CD4-positive, CD25-positive, alpha-beta regulatory T cell (primary cell): ENCODE results near the gene CLCN4. TPM values are rescaled to one million over a fixed set of nuclear protein-coding genes. Genes with fewer than 3 reads are reported as not detected.

Experiments used
- ATAC-seq, 2 donors: fragments of 150-1000 bp; cut with Tn5 transposase; one replicate each; pipeline ENCODE4 v1.10.0; 2021; ENCODE audit warnings: low read depth in 2 of 2, moderate number of reproducible peaks in 2 of 2, moderate library complexity in 1 of 2
- DNase-seq, 3 donors: peaks; one replicate each; pipeline versions ENCODE4 v3.0.0 to v3.0.0-alpha.2; 2012 to 2022; ENCODE audit warnings: mixed read lengths in 1 of 3
- H3K27ac ChIP-seq: one replicate; pipeline ENCODE4 v1.7.0; 2013; ENCODE audit warnings: mild to moderate bottlenecking, low read length; ENCODE audit not compliant: insufficient read depth, poor library complexity, severe bottlenecking
- H3K27me3 ChIP-seq: one replicate; pipeline ENCODE4 v1.7.0; 2013; ENCODE audit warnings: low read length; ENCODE audit not compliant: control insufficient read depth, insufficient read depth
- H3K36me3 ChIP-seq: one replicate; pipeline ENCODE4 v1.7.0; 2013; ENCODE audit warnings: mild to moderate bottlenecking, low read length, moderate library complexity; ENCODE audit not compliant: control insufficient read depth, insufficient read depth
- H3K4me1 ChIP-seq: 2 replicates; pipeline ENCODE4 v1.7.0; 2013; ENCODE audit warnings: mild to moderate bottlenecking, low read length; ENCODE audit not compliant: insufficient read depth, control insufficient read depth, poor library complexity, severe bottlenecking
- H3K4me3 ChIP-seq: one replicate; pipeline ENCODE4 v1.7.0; 2013; ENCODE audit warnings: low read depth, mild to moderate bottlenecking, low read length, moderate library complexity
- H3K9me3 ChIP-seq, 2 experiments: 1 replicate in 1 of 2; 2 replicates in 1 of 2; pipeline ENCODE4 v1.7.0; 2013; ENCODE audit warnings: low read length in 2 of 2, mild to moderate bottlenecking in 1 of 2, moderate library complexity in 1 of 2; ENCODE audit not compliant: control insufficient read depth in 2 of 2
- H3K27ac Mint-ChIP-seq, 3 donors: one replicate each; pipeline ENCODE4 v1.8.0; 2020 to 2022; ENCODE audit warnings: mild to moderate bottlenecking in 3 of 3, mixed read lengths in 3 of 3, moderate library complexity in 2 of 3
- H3K27me3 Mint-ChIP-seq: one replicate; pipeline ENCODE4 v1.8.0; 2022; ENCODE audit warnings: mild to moderate bottlenecking, mixed read lengths
- H3K36me3 Mint-ChIP-seq: one replicate; pipeline ENCODE4 v1.8.0; 2020; ENCODE audit warnings: mixed read lengths
- H3K4me1 Mint-ChIP-seq, 4 donors: one replicate each; pipeline ENCODE4 v1.8.0; 2020 to 2022; ENCODE audit warnings: mixed read lengths in 4 of 4, mild to moderate bottlenecking in 1 of 4
- H3K4me3 Mint-ChIP-seq, 4 donors: one replicate each; pipeline ENCODE4 v1.8.0; 2020 to 2022; ENCODE audit warnings: mild to moderate bottlenecking in 4 of 4, mixed read lengths in 4 of 4, moderate library complexity in 3 of 4
- H3K9me3 Mint-ChIP-seq, 7 donors: one replicate each; pipeline ENCODE4 v1.8.0; 2020 to 2022; ENCODE audit warnings: mixed read lengths in 7 of 7, mild to moderate bottlenecking in 3 of 7, moderate library complexity in 2 of 7
- polyA plus RNA-seq, 4 donors: library from polyadenylated mRNA; unstranded; fragments of 300-500 nt; fragmentation: Illumina TruSeq; gene quantifications; one replicate each; pipeline ENCODE4 v1.2.3, GENCODE V29; 2021
- total RNA-seq: library from RNA; stranded (reverse); gene quantifications from one replicate; pipeline ENCODE4 v1.2.3, GENCODE V29; 2022

The CLCN4 gene
- total and polyA plus RNA-seq, 5 donors from 2014 or later = 0.37 TPM; not detected in 4

DNA sequence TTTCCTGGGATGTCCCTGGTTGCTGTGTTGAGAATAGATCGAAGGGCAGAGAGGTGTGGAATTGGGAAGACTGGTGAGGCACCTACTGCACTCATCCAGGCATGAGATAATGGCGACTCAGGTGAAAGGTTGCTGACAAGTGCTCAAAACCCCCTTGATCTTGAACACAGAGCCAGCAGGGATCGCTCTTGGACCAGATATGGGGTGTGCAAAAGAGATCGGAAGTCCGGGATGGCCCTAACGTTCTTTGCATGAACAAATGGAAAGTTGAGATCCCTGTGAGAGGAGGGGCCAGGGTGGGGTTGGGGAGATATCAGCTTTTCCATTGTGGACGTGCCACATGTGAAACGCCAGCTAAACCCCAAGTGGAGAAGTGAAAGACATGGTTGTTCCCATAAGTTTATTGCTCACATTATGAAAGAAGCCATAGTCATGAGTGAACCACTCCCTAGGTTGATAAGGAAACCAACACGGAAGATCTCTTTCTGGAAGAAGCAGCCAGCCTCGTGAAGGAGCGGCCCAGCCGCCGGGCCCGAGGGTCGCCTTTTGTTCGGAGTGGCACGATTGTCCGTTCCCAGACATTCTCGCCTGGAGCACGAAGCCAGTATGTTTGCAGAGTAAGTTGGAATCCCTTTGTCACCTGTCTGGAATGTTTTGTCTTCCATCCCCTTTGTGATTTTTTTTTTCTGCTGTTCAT is 22.6 kb upstream of the CLCN4 start:
- Mint-ChIP-seq H3K4me1 (no peaks in the 10 kb centered on the region), H3K9me3 (no peaks in the 10 kb centered on the region), H3K36me3 (peaks cover 22% of the 10 kb centered on the region), H3K27ac (no peak overlapping the region), H3K4me3 (no peak overlapping the region), H3K27me3 (no peaks in the 10 kb centered on the region)
- Histone ChIP-seq H3K27ac (no peak overlapping the region), H3K9me3 (no peaks in the 10 kb centered on the region), H3K27me3 (no peaks in the 10 kb centered on the region), H3K4me3 (no peak overlapping the region), H3K4me1 (no peaks in the 10 kb centered on the region), H3K36me3 (peaks cover 26% of the 10 kb centered on the region)
- no peak for ATAC-seq
- DNase-seq = no peak

DNA sequence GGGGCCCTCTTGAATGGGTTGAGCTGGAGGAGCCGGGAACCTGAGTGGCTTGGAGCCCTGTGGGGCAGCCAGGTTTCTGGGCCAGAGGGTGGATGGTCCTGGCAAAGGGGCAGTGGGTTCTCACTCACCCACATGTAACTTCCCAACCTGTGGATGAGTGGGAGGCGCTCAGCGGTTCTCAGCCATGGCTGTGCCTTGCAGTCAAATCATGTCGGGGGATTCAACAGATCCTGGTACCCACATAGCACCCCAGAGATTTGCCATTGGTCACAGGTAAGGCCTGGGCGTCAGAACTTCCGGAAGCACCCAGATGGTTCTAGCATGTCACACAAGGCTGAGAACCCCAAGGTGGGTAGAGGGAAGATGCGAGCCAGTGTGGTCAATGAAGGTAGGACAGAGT is 21.9 kb upstream of the CLCN4 start:
- H3K27me3 ChIP-seq = no peaks in the 10 kb centered on the region
- peaks cover 25% of the 10 kb centered on the region for H3K36me3 ChIP-seq
- H3K9me3 Mint-ChIP-seq = no peaks in the 10 kb centered on the region
- H3K27ac Mint-ChIP-seq = no peak overlapping the region
- no peak overlapping the region for H3K27ac ChIP-seq
- no peak overlapping the region for H3K4me3 Mint-ChIP-seq
- H3K4me3 ChIP-seq = no peak overlapping the region
- H3K4me1 ChIP-seq = no peaks in the 10 kb centered on the region
- no peaks in the 10 kb centered on the region for H3K4me1 Mint-ChIP-seq
- DNase-seq (no peak), ATAC-seq (no peak)
- H3K27me3 Mint-ChIP-seq = no peaks in the 10 kb centered on the region
- no peaks in the 10 kb centered on the region for H3K9me3 ChIP-seq
- peaks cover 21% of the 10 kb centered on the region for H3K36me3 Mint-ChIP-seq

DNA sequence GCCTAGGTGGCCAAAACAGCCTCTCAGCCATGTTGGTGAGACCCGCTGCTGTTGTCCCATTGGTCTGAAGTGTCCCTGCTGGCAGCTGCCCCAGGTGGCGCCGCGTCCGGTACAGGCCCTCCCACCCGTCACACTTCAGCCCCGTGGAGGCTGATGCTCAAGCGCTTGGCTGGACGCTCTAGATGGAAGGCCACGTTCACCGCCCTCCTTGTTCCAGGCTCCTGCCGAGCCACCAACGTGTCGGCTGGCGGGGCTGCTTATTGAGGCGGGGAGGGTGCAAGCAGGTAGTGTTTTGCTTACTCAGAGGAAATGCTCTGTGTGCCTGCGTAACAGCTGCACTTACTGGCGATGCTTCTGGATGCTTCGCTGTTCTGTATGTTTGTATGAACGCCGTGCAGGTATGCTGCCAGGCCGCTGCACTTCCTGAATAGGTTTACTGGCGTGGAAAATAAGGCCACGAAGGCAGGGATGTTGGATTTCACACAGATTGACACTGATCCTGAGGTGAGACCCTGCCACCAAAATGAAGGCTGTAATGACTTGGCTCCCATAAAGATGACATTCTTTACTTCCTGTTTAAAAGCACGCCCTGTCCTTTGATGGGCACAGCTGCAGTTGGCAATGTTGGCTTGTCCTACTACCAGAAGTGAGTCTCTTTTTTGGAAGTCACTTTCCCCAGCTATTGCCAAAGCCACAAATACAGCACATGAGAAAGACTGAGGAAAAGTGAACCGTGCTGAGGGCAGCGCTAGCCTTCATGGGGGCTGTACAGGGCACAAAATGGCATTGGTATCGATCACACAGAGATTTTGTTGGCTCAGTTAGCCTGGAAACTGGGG is 21.0 kb upstream of the CLCN4 start:
- H3K36me3 Mint-ChIP-seq = peaks cover 23% of the 10 kb centered on the region
- no peaks in the 10 kb centered on the region for H3K27me3 Mint-ChIP-seq
- no peak overlapping the region for H3K27ac ChIP-seq
- H3K4me1 ChIP-seq = no peaks in the 10 kb centered on the region
- H3K4me3 Mint-ChIP-seq = no peak overlapping the region
- no peaks in the 10 kb centered on the region for H3K4me1 Mint-ChIP-seq
- no peaks in the 10 kb centered on the region for H3K9me3 Mint-ChIP-seq
- no peak for ATAC-seq
- DNase-seq = no peak
- no peak overlapping the region for H3K27ac Mint-ChIP-seq
- no peaks in the 10 kb centered on the region for H3K9me3 ChIP-seq
- no peaks in the 10 kb centered on the region for H3K27me3 ChIP-seq
- H3K4me3 ChIP-seq = no peak overlapping the region
- peaks cover 24% of the 10 kb centered on the region for H3K36me3 ChIP-seq

DNA sequence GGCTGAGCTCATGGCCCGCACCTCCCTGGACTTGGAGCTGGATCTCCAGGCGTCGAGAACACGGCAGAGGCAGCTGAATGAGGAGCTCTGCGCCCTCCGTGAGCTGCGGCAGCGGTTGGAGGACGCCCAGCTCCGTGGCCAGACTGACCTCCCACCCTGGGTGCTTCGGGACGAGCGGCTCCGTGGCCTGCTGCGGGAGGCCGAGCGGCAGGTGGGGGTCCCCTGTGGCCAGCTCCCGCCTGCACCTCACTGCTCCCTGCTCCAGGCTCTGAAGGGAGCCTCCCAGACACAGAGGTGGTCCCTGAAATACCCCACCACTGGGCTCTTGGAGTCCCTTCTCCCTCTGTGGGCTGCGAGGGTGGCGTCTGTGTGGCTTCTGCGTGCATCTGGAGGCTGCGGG is 18.0 kb upstream of the CLCN4 start:
- no peak overlapping the region for H3K27ac Mint-ChIP-seq
- H3K4me3 ChIP-seq = no peak overlapping the region
- ATAC-seq (no peak), DNase-seq (no peak)
- H3K36me3 ChIP-seq = peaks cover 29% of the 10 kb centered on the region
- H3K9me3 Mint-ChIP-seq = no peaks in the 10 kb centered on the region
- peaks cover 26% of the 10 kb centered on the region for H3K36me3 Mint-ChIP-seq
- H3K9me3 ChIP-seq = no peaks in the 10 kb centered on the region
- no peak overlapping the region for H3K4me3 Mint-ChIP-seq
- H3K27me3 ChIP-seq = no peaks in the 10 kb centered on the region
- H3K27ac ChIP-seq = no peak overlapping the region
- H3K4me1 ChIP-seq = no peaks in the 10 kb centered on the region
- H3K27me3 Mint-ChIP-seq = no peaks in the 10 kb centered on the region
- H3K4me1 Mint-ChIP-seq = no peaks in the 10 kb centered on the region

DNA sequence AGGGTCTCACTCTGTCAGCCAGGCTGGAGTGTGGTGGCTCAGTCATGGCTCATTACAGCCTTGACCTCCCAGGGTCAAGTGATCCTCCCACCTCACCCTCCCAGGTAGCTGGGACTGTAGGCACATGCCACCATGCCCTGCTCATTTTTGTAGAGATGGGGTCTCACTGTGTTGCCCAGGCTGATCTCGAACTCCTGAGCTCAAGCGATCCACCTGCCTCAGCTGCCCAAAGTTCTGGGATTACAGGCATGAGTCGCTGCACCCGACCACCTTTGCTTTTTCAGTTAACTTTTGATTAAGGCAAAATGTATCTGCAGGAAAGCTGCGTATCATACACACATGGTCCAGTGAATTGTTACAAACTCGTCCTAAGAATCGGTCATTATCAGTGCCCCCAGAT is 16.5 kb upstream of the CLCN4 start:
- no peak overlapping the region for H3K4me3 ChIP-seq
- H3K4me1 ChIP-seq = no peaks in the 10 kb centered on the region
- no peak overlapping the region for H3K27ac ChIP-seq
- H3K9me3 Mint-ChIP-seq = no peaks in the 10 kb centered on the region
- no peaks in the 10 kb centered on the region for H3K27me3 ChIP-seq
- ATAC-seq (no peak), DNase-seq (no peak)
- H3K4me1 Mint-ChIP-seq = no peaks in the 10 kb centered on the region
- no peaks in the 10 kb centered on the region for H3K9me3 ChIP-seq
- no peaks in the 10 kb centered on the region for H3K27me3 Mint-ChIP-seq
- peaks cover 27% of the 10 kb centered on the region for H3K36me3 ChIP-seq
- no peak overlapping the region for H3K4me3 Mint-ChIP-seq
- H3K36me3 Mint-ChIP-seq = peaks cover 20% of the 10 kb centered on the region
- no peak overlapping the region for H3K27ac Mint-ChIP-seq

DNA sequence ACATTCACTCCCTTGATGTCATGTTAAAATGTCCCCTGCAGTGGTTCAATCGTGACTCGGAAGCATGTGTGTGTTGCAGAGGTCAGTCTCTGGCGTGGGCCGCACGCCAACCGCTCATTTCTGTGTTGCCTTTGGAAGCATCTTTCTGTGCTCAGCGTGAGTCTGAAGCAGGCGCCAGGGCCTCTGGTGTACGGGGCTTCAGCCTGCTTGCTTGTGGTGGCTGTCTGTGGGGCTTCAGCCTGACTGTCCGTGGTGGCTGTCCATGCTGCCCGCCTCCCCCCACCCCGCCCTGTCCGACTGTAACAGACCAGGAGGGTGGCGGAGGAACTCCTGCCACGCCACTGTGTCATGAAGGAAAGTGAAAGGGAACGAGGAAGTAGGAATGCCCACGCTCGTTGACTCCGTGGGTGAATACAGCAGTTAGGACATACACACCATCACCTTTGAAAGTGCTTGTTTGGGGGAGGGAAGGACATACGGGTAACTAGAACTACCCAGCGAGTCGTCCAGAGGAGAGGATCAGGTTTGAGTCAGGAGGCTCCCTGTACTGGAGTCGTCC is 14.7 kb upstream of the CLCN4 start:
- ATAC-seq = no peak
- DNase-seq = no peak
- H3K27me3 Mint-ChIP-seq = no peaks in the 10 kb centered on the region

DNA sequence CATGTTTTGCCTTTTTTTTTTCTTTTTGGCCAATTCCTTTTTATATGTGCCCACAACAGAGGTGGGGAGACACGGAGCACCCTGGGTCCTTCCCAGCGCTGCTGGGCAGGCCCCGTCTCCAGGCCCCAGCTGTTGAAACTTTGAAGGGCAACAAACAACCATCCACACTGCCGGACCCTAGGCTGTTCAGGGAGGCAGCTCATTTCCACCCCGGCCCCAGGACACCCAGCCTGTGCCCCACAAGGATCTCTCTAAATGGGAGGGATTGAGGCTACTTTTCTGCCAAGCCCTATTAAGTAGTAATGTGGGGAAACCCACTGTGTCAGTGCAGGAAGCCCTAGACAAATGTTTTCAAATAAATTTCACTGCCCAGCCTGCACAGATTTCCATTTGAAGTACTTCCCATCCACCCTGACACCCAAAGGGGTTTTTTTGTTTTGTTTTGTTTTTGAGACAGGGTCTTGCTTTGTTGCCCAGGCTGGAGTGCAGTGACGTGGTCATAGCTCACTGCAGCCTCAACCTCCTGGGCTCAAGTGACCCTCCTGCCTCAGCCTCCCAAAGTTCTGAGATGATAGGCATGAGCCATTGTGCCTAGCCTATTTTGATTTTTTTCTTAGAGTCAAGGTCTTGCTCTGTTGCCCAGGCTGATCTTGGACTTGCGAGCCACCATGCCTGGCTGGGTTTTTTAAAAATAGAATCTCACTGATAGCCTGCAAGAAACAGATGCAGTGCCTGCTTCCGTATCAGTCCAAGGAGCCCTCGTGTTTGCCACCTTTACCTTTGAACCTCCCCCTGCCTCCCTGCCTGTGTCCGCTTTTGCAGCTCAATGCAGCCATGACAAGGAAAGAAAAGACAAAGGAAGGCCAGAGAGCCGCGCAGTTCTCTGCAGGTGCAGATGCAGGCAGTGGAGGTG is 13.4 kb upstream of the CLCN4 start:
- no peaks in the 10 kb centered on the region for H3K4me1 Mint-ChIP-seq
- no peak overlapping the region for H3K4me3 ChIP-seq
- H3K9me3 ChIP-seq = no peaks in the 10 kb centered on the region
- H3K27me3 ChIP-seq = no peaks in the 10 kb centered on the region
- DNase-seq (no peak), ATAC-seq (no peak)
- no peaks in the 10 kb centered on the region for H3K27me3 Mint-ChIP-seq
- peak overlapping the region in 1 of 3 donors; percentile 92 for H3K27ac Mint-ChIP-seq
- H3K36me3 Mint-ChIP-seq = peaks cover 15% of the 10 kb centered on the region
- H3K4me1 ChIP-seq = no peaks in the 10 kb centered on the region
- H3K27ac ChIP-seq = no peak overlapping the region
- no peak overlapping the region for H3K4me3 Mint-ChIP-seq
- H3K36me3 ChIP-seq = peaks cover 19% of the 10 kb centered on the region
- H3K9me3 Mint-ChIP-seq = no peaks in the 10 kb centered on the region

More for the DNA sequence above, 14.7 kb upstream of the CLCN4 start:
- Histone ChIP-seq H3K27ac (no peak overlapping the region), H3K4me3 (no peak overlapping the region), H3K9me3 (no peaks in the 10 kb centered on the region), H3K4me1 (no peaks in the 10 kb centered on the region), H3K36me3 (peaks cover 19% of the 10 kb centered on the region), H3K27me3 (no peaks in the 10 kb centered on the region)
- Mint-ChIP-seq H3K4me3 (no peak overlapping the region), H3K4me1 (no peaks in the 10 kb centered on the region), H3K9me3 (no peaks in the 10 kb centered on the region), H3K27ac (no peak overlapping the region), H3K36me3 (peaks cover 20% of the 10 kb centered on the region)
